Left lung (tissue), 10 donors: ENCODE results near the gene RDH13. TPM values are rescaled to one million over a fixed set of nuclear protein-coding genes. Genes with fewer than 3 reads are reported as not detected.
A peak's percentile ranks its signal among the peaks of the same experiment; 100 is the strongest.

Source experiments
- ATAC-seq: fragments of 200-7000 bp; cut with Tn5 transposase; one replicate; pipeline ENCODE4 v1.9.1; 2020; ENCODE audit warnings: moderate library complexity
- DNase-seq, 4 donors: peaks; one replicate each; pipeline ENCODE4 v3.0.0-alpha.2; 2013 to 2020
- H3K27ac ChIP-seq, 2 donors: fragments of 200-600 bp; sonication (generic) in 1 of 2; one replicate each; pipeline versions ENCODE4 v1.5.0 to v1.8.0; 2020 to 2021
- H3K27me3 ChIP-seq, 2 donors: fragments of 200-600 bp; sonication (generic) in 1 of 2; one replicate each; pipeline versions ENCODE4 v1.5.0 to v1.8.0; 2020 to 2021
- H3K36me3 ChIP-seq, 2 donors: fragments of 200-600 bp; sonication (generic) in 1 of 2; one replicate each; pipeline versions ENCODE4 v1.5.0 to v1.8.0; 2020 to 2021
- H3K4me1 ChIP-seq, 2 donors: fragments of 200-600 bp; one replicate each; pipeline ENCODE4 v1.8.0; 2021
- H3K4me3 ChIP-seq, 2 donors: fragments of 200-600 bp; sonication (generic) in 1 of 2; one replicate each; pipeline versions ENCODE4 v1.5.0 to v1.8.0; 2020 to 2021; ENCODE audit warnings: mild to moderate bottlenecking in 1 of 2
- H3K9me3 ChIP-seq, 2 donors: fragments of 200-600 bp; sonication (generic) in 1 of 2; one replicate each; pipeline versions ENCODE4 v1.5.0 to v1.8.0; 2020 to 2021
- CTCF ChIP-seq, 2 donors: fragments of 200-600 bp; sonication (generic) in 1 of 2; IDR thresholded peaks; one replicate each; pipeline versions ENCODE4 v1.5.0 to v1.8.0; 2021; ENCODE audit warnings: antibody characterized with exemption in 2 of 2
- intact Hi-C, 2 donors: fragments of 100-400 bp; cut with DNase I; formaldehyde crosslinking; loops; one replicate each; pipeline versions ENCODE4 v1.11.2 to v1.14.2; 2022
- polyA plus RNA-seq, 6 donors: library from polyadenylated mRNA; unstranded; fragments of 120-200 nt; gene quantifications; one replicate each; pipeline ENCODE4 v1.2.1, GENCODE V29; 2013; ENCODE audit not compliant: insufficient read length in 6 of 6
- total RNA-seq, 2 donors: library from RNA; stranded (reverse); fragmentation: NEBNext Ultra II Directional; extraction: Animal tissue kit (Norgen Biotek cat#: 25700); gene quantifications; one replicate each; pipeline ENCODE4 v1.2.1, GENCODE V29; 2021
- donor health status: DM: no; HTN: yes; CAD: no.
- donor health status: DM: no; HTN: no; CAD: no.

RDH13 gene
- total and polyA plus RNA-seq, 8 donors = 7.3 to 38.0 (median 13.7) TPM

DNA sequence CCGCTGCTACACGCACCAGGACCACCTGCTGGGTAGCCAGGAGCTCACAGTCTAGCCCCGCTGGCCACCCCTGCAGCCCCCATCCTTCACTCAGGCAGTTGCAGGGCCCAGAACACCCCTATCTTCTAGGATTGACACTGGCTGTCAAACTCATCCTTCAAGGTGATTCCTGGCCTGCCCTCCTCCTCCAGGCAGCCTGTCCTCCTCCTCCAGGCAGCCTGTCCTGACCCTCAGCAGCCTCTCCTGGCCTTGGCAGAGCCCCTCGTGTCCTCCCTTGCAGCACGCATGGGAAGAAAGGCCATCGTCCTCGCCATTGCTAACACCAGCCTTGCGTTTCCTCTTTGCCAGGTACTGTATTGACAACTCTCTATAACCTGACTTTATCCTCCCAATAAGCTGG lies 9.0 kb upstream of the RDH13 start:
- DNase-seq = peak in 1 of 4 donors; percentile 28
- peaks cover 0 to 12% of the 10 kb centered on the region in 2 donors for H3K4me1 ChIP-seq
- no peak for TF ChIP-seq CTCF (IDR thresholded peaks at IDR 0.05)
- no peaks in the 10 kb centered on the region for H3K36me3 ChIP-seq
- H3K9me3 ChIP-seq = no peaks in the 10 kb centered on the region
- no peak overlapping the region for H3K27ac ChIP-seq
- H3K4me3 ChIP-seq = no peak overlapping the region
- H3K27me3 ChIP-seq = peaks cover 2 to 91% of the 10 kb centered on the region in 2 donors
- intact Hi-C loops = no loop called here
- no peak for ATAC-seq

- no peaks in the 10 kb centered on the region for H3K9me3 ChIP-seq
- intact Hi-C loops = no loop called here
- TF ChIP-seq CTCF (IDR thresholded peaks at IDR 0.05) = no peak
- no peak overlapping the region for H3K4me3 ChIP-seq
- H3K4me1 ChIP-seq = peaks cover 0 to 7% of the 10 kb centered on the region in 2 donors
- DNase-seq (peak in 1 of 4 donors; percentile 34), ATAC-seq (peak; percentile 15)
- peaks cover 2 to 91% of the 10 kb centered on the region in 2 donors for H3K27me3 ChIP-seq
- no peaks in the 10 kb centered on the region for H3K36me3 ChIP-seq
- H3K27ac ChIP-seq = no peak overlapping the region
Observed at GRCh38 chr19:55071129-55071502, 8.2 kb upstream of the RDH13 start.

- peaks cover 2 to 93% of the 10 kb centered on the region in 2 donors for H3K27me3 ChIP-seq
- no peak for ATAC-seq
Observed at GRCh38 chr19:55070466-55071128, 7.6 kb upstream of the RDH13 start.

DNA sequence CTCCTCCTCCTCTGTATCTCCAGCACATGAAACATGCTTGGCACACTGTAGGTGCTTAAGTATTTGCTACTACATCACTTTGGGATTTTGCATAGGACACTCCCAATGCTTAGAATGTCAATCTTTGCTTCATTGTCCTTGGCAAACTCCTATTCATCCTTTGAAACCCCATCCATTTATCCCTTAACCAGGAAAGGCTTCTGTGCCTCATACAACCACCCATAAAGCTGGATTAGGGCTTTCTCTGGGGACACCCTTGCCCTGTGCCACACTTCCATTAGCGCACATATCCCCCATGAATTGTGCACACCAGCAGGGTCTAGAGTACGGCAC lies 6.9 kb upstream of the RDH13 start:
- H3K4me3 ChIP-seq = no peak overlapping the region
- H3K27ac ChIP-seq = peak overlapping the region; percentile 23 to 57

More at GRCh38 chr19:55070466-55071128, 7.6 kb upstream of the RDH13 start:
- Histone ChIP-seq H3K36me3 (no peaks in the 10 kb centered on the region), H3K4me1 (peaks cover 0 to 5% of the 10 kb centered on the region in 2 donors), H3K4me3 (no peak overlapping the region), H3K9me3 (no peaks in the 10 kb centered on the region), H3K27ac (no peak overlapping the region)
- no peak for DNase-seq
- intact Hi-C loops = no loop called here
- TF ChIP-seq CTCF (IDR thresholded peaks at IDR 0.05) = no peak

More for the DNA sequence above, 6.9 kb upstream of the RDH13 start:
- intact Hi-C loops = no loop called here
- DNase-seq (no peak), ATAC-seq (no peak)
- TF ChIP-seq CTCF (IDR thresholded peaks at IDR 0.05) = no peak
- peaks cover 2 to 89% of the 10 kb centered on the region in 2 donors for H3K27me3 ChIP-seq
- no peaks in the 10 kb centered on the region for H3K9me3 ChIP-seq
- H3K4me1 ChIP-seq = no peaks in the 10 kb centered on the region
- H3K36me3 ChIP-seq = no peaks in the 10 kb centered on the region
